Measurements from ENCODE around the gene TMEM269. TPM values are rescaled to one million over a fixed set of nuclear protein-coding genes. Genes with fewer than 3 reads are reported as not detected.

The TMEM269 gene
- total and polyA plus RNA-seq, 9 of the 15 experiments (the other 6 are each of a cell fraction or from before 2014, with no cell fraction given), result 0.09 to 0.49 (median 0.21) TPM

DNA sequence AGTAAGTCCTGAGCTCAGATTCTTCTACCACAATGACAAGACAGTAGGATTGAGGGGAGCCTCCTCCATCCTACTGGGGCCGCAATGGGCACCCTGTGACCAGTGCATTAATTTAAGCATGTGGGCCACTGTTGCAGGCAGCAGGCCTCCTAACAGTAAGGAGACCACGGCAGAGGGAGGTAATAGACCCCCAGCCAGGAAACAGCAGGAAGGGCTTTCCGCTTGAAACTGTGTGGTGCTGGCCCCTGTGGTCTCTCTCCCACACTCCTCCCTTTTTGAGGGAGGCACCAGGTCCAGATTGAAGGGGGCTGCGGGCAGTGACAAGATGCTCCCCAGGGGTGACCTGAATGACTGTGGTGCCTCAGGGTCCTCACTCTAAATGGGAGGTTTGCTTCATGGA is 43.1 kb upstream of the TMEM269 start:
- no peak for TF ChIP-seq ZNF609 (CRISPR knock-in tag; IDR thresholded peaks at IDR 0.05; ENCODE audit: borderline replicate concordance)
- no peak for TF ChIP-seq ZC3H4 (CRISPR knock-in tag; IDR thresholded peaks at IDR 0.05; ENCODE audit: borderline replicate concordance)
- TF ChIP-seq MTA3 (IDR thresholded peaks at IDR 0.05; ENCODE audit: borderline replicate concordance), result no peak
- TF ChIP-seq PHB (CRISPR knock-in tag; IDR thresholded peaks at IDR 0.05), result no peak
- TF ChIP-seq CEBPB (tag; IDR thresholded peaks at IDR 0.05), result no peak
- TF ChIP-seq, protein P1, sequence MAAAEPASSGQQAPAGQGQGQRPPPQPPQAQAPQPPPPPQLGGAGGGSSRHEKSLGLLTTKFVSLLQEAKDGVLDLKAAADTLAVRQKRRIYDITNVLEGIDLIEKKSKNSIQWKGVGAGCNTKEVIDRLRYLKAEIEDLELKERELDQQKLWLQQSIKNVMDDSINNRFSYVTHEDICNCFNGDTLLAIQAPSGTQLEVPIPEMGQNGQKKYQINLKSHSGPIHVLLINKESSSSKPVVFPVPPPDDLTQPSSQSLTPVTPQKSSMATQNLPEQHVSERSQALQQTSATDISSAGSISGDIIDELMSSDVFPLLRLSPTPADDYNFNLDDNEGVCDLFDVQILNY (CRISPR knock-in tag; IDR thresholded peaks at IDR 0.05), result no peak
- no peak for TF ChIP-seq SRSF1 (IDR thresholded peaks at IDR 0.05; ENCODE audit: low read depth, low read length)
- TF ChIP-seq ID3 (CRISPR knock-in tag; IDR thresholded peaks at IDR 0.05), result no peak
- TF ChIP-seq ID3 (tag; IDR thresholded peaks at IDR 0.05), result no peak
- TF ChIP-seq ZNF785 (CRISPR knock-in tag; IDR thresholded peaks at IDR 0.05), result no peak
- no peak for TF ChIP-seq SIX5 (IDR thresholded peaks at IDR 0.05; ENCODE audit: borderline replicate concordance in 1 of 2, insufficient read depth in 1 of 2, low read depth in 1 of 2, low read length in 2 of 2)
- H3K4me2 ChIP-seq (ENCODE audit: insufficient read depth, low read length), result no peak overlapping the region

More for the DNA sequence above, 43.1 kb upstream of the TMEM269 start:
- BruUV-seq (replicated peaks), result no TSS peak
- CTCF ChIA-PET (ENCODE audit: low intra/inter-chr PET ratio), result no interaction called here
- Histone ChIP-seq H3K4me1 (replicated peaks in 1 of 2; ENCODE audit: control insufficient read depth in 2 of 2, insufficient read depth in 2 of 2, low read length in 2 of 2) (peaks cover 0 to 26% of the 10 kb centered on the region in 2 experiments; a peak in 2 of 5 replicates), H3K9me1 (ENCODE audit: control insufficient read depth, insufficient read depth, low read length) (no peaks in the 10 kb centered on the region), H3K36me3 (ENCODE audit: control insufficient read depth, insufficient read depth, low read length) (peaks cover 11% of the 10 kb centered on the region; the same call in 2 of the 3 replicates), H3K9ac (ENCODE audit: insufficient read depth in 1 of 2, low read depth in 2 of 2, low read length in 2 of 2) (peak overlapping the region in 1 of 2 experiments; percentile 23; a peak in 1 of 4 replicates), H4K20me1 (replicated peaks; ENCODE audit: control insufficient read depth, insufficient read depth, low read length) (peaks cover 5% of the 10 kb centered on the region; the same call in 1 of the 2 replicates), H3K4me3 (no peak overlapping the region), H3K9me3 (replicated peaks; ENCODE audit: control insufficient read depth, insufficient read depth, low read depth, low read length) (no peaks in the 10 kb centered on the region), H3K79me2 (ENCODE audit: control insufficient read depth, insufficient read depth, low read length) (no peaks in the 10 kb centered on the region), H3K27me3 (ENCODE audit: control insufficient read depth in 2 of 2, insufficient read depth in 2 of 2, low read length in 2 of 2) (peaks cover 4 to 29% of the 10 kb centered on the region in 2 experiments; a peak in 4 of 5 replicates), H3K27ac (ENCODE audit: extremely low read depth, low read depth, low read length) (no peak overlapping the region), H2AFZ (ENCODE audit: low read depth, low read length) (no peak overlapping the region)
- POLR2A ChIA-PET, result interaction anchor here (0.7 kb wide), 1 partner anchor 11 kb away, joined by 3 read pairs; no protein-coding TSS in a partner anchor
- 35% methylated on average over 3 of the region's 4 CpGs for WGBS (ENCODE audit: insufficient coverage, low coverage, missing lambda C conversion rate)
- ATAC-seq (no peak), DNase-seq (ENCODE audit: extremely low read depth in 1 of 4, low spot score in 3 of 4) (no peak), FAIRE-seq (no peak)
- in situ Hi-C loops (cut with MboI) (loop anchor here (10.0 to 25.0 kb wide), 2 partner anchors 154 to 397 kb away; no protein-coding TSS in a partner anchor), intact Hi-C loops (cut with micrococcal nuclease) (no loop called here)
